Measurements from ENCODE around the gene DVL1.

GRCh38 chr1:1390675-1391074 is 41.5 kb upstream of the DVL1 start:
- no peak for TF ChIP-seq ZNF274 (IDR thresholded peaks at IDR 0.05; ENCODE audit: low read depth, low read length)
- TF ChIP-seq SUZ12 (IDR thresholded peaks at IDR 0.05; ENCODE audit: extremely low read depth, insufficient read depth, insufficient read length), result no peak
- TF ChIP-seq YY1 (IDR thresholded peaks at IDR 0.05; ENCODE audit: insufficient read depth, insufficient read length), result no peak

Data from NT2/D1 (cell line).